Upper lobe of left lung (tissue), 6 donors: Measurements from ENCODE around the gene IGFL4. TPM values are rescaled to one million over a fixed set of nuclear protein-coding genes. Genes with fewer than 3 reads are reported as not detected.

ENCODE experiments used
- ATAC-seq, 2 donors: fragments of 200-7000 bp; cut with Tn5 transposase; one replicate each; pipeline ENCODE4 v1.9.1; 2022; ENCODE audit warnings: mild to moderate bottlenecking in 2 of 2, moderate library complexity in 2 of 2; ENCODE audit not compliant: low FRiP score in 2 of 2
- DNase-seq, 2 donors: peaks; one replicate each; pipeline ENCODE4 v3.0.0-alpha.2; 2019 to 2020
- H3K27ac ChIP-seq, 4 donors: fragments of 200-600 bp; sonication (generic); one replicate each; pipeline ENCODE4 v1.5.1; 2016 to 2019
- H3K27me3 ChIP-seq, 4 donors: fragments of 200-600 bp; sonication (generic); one replicate each; pipeline ENCODE4 v1.5.1; 2017 to 2019
- H3K36me3 ChIP-seq, 4 donors: fragments of 200-600 bp; sonication (generic); one replicate each; pipeline ENCODE4 v1.5.1; 2016 to 2019
- H3K4me1 ChIP-seq, 4 donors: fragments of 200-600 bp; sonication (generic); one replicate each; pipeline ENCODE4 v1.5.1; 2018 to 2019
- H3K4me3 ChIP-seq, 4 donors: fragments of 200-600 bp; sonication (generic); one replicate each; pipeline ENCODE4 v1.5.1; 2017 to 2019; ENCODE audit warnings: mild to moderate bottlenecking in 2 of 4, moderate library complexity in 1 of 4
- H3K9me3 ChIP-seq, 4 donors: fragments of 200-600 bp; sonication (generic); one replicate each; pipeline ENCODE4 v1.5.1; 2018 to 2019
- EP300 ChIP-seq, 4 donors: sonication (generic); formaldehyde crosslinking; IDR thresholded peaks; one replicate each; pipeline ENCODE4 v1.5.1; 2017; ENCODE audit warnings: antibody characterized with exemption in 4 of 4, control low read depth in 2 of 4
- POLR2A ChIP-seq, 4 donors: fragments of 450-650 bp; IDR thresholded peaks; one replicate each; pipeline ENCODE4 v1.5.1; 2016 to 2017; ENCODE audit warnings: antibody characterized with exemption in 4 of 4, mild to moderate bottlenecking in 2 of 4
- POLR2AphosphoS5 ChIP-seq, 2 donors: sonication (generic); formaldehyde crosslinking; IDR thresholded peaks; one replicate each; pipeline ENCODE4 v1.5.1; 2017; ENCODE audit warnings: antibody characterized with exemption in 2 of 2
- WGBS, 2 donors: methylation state at CpG; one replicate each; pipeline ENCODE4 v1.1.5; 2017 to 2018; 5-methylcytosine and 5-hydroxymethylcytosine counted together
- total RNA-seq, 6 donors: library from RNA; depleted of rRNA in 4 of 6; stranded (reverse); fragments of >200 nt in 4 of 6; gene quantifications; one replicate each; pipeline versions ENCODE4 v1.1.0 to v1.2.1, GENCODE V29; 2016 to 2021
- TF ChIP-seq, protein P1 (sequence below), 6 experiments: fragments of 450-650 bp in 4 of 6; fragments of 200-600 bp in 2 of 6; sonication (generic) in 2 of 6; IDR thresholded peaks; one replicate each; pipeline ENCODE4 v1.5.1; 2016 to 2019; ENCODE audit warnings: antibody characterized with exemption in 6 of 6
- donor health status: DM: no; HTN: no; CAD: no; lungs with moderate emphysema.
- donor health status: DM: no; HTN: yes; CAD: no; lungs with severe emphysema.

The IGFL4 gene
- total RNA-seq, 6 donors from 2014 or later, result not detected

DNA sequence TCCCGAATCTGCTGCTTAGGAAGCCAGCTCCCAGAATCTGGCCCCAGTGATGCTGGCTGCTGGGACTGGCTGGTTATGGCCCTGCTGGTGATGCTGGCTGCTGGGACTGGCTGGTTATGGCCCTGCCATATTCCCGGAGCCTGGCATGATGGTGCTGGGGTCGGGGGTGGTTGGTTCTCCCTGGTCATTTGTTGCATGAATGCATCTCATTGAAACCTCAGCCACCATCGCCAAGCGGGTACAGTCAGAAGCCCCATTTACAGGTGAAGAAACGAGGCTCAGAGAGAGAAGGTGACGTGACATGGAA is 20.0 kb downstream of the IGFL4 start:
- TF ChIP-seq EP300 (IDR thresholded peaks at IDR 0.05), result no peak
- TF ChIP-seq POLR2AphosphoS5 (IDR thresholded peaks at IDR 0.05), result no peak
- TF ChIP-seq, protein P1, sequence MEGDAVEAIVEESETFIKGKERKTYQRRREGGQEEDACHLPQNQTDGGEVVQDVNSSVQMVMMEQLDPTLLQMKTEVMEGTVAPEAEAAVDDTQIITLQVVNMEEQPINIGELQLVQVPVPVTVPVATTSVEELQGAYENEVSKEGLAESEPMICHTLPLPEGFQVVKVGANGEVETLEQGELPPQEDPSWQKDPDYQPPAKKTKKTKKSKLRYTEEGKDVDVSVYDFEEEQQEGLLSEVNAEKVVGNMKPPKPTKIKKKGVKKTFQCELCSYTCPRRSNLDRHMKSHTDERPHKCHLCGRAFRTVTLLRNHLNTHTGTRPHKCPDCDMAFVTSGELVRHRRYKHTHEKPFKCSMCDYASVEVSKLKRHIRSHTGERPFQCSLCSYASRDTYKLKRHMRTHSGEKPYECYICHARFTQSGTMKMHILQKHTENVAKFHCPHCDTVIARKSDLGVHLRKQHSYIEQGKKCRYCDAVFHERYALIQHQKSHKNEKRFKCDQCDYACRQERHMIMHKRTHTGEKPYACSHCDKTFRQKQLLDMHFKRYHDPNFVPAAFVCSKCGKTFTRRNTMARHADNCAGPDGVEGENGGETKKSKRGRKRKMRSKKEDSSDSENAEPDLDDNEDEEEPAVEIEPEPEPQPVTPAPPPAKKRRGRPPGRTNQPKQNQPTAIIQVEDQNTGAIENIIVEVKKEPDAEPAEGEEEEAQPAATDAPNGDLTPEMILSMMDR (IDR thresholded peaks at IDR 0.05), result no peak
- no peak for TF ChIP-seq POLR2A (IDR thresholded peaks at IDR 0.05)
- ATAC-seq (no peak), DNase-seq (no peak)
- H3K27me3 ChIP-seq, result peaks cover 0 to 10% (median 5%) of the 10 kb centered on the region in 4 donors
- H3K4me1 ChIP-seq, result peaks cover 5 to 11% (median 7%) of the 10 kb centered on the region in 4 donors
- no peaks in the 10 kb centered on the region for H3K9me3 ChIP-seq
- no peak overlapping the region for H3K27ac ChIP-seq
- H3K36me3 ChIP-seq, result no peaks in the 10 kb centered on the region
- no peak overlapping the region for H3K4me3 ChIP-seq
- WGBS, 2 donors, result 83 to 88% methylated on average over 4 to 7 of the region's 7 CpGs

DNA sequence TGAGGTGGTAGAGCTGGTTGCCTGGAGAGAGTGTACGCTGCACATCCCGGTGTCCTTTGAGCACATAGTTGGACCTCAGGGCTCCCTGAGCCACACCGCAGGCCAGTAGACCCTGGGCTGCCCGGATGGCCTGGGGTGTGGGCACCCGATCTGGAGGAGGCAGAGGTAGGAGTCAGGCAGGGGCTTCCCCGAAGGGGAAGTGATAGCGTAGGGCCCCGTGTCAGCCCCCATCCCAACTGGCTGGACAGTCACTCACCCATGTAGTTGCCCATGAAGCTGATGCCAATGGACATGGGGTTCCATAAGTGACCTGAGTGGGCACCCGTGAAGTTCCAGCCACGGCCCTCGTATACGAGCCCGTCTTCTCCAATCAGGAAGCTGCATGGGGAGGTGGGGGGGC is 21.5 kb downstream of the IGFL4 start:
- TF ChIP-seq POLR2AphosphoS5 (IDR thresholded peaks at IDR 0.05) (no peak), EP300 (IDR thresholded peaks at IDR 0.05) (no peak), POLR2A (IDR thresholded peaks at IDR 0.05) (no peak)
- TF ChIP-seq, protein P1 (IDR thresholded peaks at IDR 0.05), result no peak
- no peak overlapping the region for H3K4me3 ChIP-seq
- H3K36me3 ChIP-seq, result no peaks in the 10 kb centered on the region
- ATAC-seq, result no peak
- DNase-seq, result no peak
- WGBS, 2 donors, result 90 to 100% methylated on average over 8 to 13 of the region's 13 CpGs
- H3K4me1 ChIP-seq, result peaks cover 18 to 26% (median 21%) of the 10 kb centered on the region in 4 donors
- no peak overlapping the region for H3K27ac ChIP-seq
- H3K9me3 ChIP-seq, result no peaks in the 10 kb centered on the region
- peaks cover 0 to 15% (median 7%) of the 10 kb centered on the region in 4 donors for H3K27me3 ChIP-seq

DNA sequence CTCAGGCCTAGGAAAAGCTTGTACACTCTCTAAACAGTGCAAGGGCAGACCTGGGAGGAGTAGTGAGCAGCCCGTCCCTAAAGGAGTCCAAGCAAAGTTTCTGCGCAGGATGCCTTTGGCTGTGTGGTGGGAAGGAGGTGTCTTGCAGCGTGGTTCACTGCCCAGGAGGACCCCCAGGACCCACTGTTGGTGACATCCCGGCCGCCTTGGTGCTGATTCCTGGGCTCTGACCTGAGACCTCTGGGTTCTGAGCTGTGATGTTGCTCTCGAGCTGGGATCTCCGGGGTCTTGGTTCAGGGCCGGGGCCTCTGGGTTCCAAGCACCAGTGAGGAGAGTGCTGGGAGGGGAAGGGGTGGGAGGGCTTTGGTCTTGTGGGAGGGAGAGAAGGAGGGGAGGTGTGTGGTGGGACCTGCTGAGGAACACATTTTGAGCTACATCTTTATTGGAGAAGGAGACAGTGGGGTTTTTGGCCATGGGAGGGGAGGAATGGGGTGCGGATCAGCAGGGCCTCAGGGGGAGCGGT is 22.0 kb downstream of the IGFL4 start:
- DNase-seq (no peak), ATAC-seq (no peak)
- TF ChIP-seq POLR2AphosphoS5 (IDR thresholded peaks at IDR 0.05), result no peak
- peaks cover 18 to 27% (median 22%) of the 10 kb centered on the region in 4 donors for H3K4me1 ChIP-seq
- H3K9me3 ChIP-seq, result no peaks in the 10 kb centered on the region
- H3K36me3 ChIP-seq, result no peaks in the 10 kb centered on the region
- 97 to 98% methylated on average over 7 to 10 of the region's 10 CpGs for WGBS, 2 donors
- no peak overlapping the region for H3K27ac ChIP-seq
- H3K4me3 ChIP-seq, result no peak overlapping the region
- H3K27me3 ChIP-seq, result peaks cover 0 to 15% (median 6%) of the 10 kb centered on the region in 4 donors

DNA sequence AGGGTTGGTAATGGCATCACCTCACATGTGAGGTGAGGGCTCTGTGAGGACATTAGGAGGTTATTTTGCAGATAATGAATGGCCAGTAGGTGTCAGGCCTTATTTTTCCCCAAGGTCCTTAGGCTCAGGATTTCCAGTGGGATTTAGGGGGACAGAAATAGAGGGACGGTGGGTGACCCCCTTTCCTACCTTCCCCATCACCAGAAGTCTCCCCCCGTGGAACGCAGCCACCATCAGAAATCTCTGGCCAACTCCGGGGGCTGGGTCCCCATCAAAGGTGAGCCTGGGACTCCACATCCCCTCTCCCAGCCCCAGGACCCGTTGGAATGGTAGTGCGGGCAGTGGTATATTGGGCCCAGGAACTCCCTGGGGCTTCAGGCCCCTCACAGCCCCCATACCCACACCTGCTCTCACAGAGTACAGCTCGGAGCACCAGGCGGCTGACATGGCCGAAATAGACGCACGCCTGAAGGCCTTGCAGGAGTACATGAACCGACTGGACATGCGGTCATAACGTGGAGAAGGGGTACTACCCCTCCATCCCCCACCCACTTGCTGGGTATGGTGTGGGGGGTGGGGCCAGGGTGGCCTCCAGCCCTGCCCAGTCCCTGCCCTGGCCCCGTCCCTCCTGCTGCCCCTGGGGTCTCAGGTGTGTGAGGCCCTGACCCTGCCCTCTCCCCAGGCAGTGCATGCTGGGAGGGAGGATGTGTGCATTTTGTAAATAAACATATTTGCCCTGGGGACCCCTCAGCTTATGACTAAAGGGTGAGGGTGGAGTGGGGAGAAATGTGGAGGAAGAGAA is 22.7 kb downstream of the IGFL4 start:
- no peak for DNase-seq
- Histone ChIP-seq H3K27ac (no peak overlapping the region), H3K9me3 (no peaks in the 10 kb centered on the region), H3K36me3 (no peaks in the 10 kb centered on the region), H3K27me3 (peaks cover 0 to 12% (median 4%) of the 10 kb centered on the region in 4 donors), H3K4me3 (no peak overlapping the region), H3K4me1 (peaks cover 18 to 27% (median 22%) of the 10 kb centered on the region in 4 donors)
- no peak for ATAC-seq
- TF ChIP-seq POLR2A (IDR thresholded peaks at IDR 0.05), result no peak
- no peak for TF ChIP-seq EP300 (IDR thresholded peaks at IDR 0.05)
- TF ChIP-seq, protein P1 (IDR thresholded peaks at IDR 0.05), result no peak
- TF ChIP-seq POLR2AphosphoS5 (IDR thresholded peaks at IDR 0.05), result no peak
- 93 to 96% methylated on average over 4 to 15 of the region's 15 CpGs for WGBS, 2 donors

DNA sequence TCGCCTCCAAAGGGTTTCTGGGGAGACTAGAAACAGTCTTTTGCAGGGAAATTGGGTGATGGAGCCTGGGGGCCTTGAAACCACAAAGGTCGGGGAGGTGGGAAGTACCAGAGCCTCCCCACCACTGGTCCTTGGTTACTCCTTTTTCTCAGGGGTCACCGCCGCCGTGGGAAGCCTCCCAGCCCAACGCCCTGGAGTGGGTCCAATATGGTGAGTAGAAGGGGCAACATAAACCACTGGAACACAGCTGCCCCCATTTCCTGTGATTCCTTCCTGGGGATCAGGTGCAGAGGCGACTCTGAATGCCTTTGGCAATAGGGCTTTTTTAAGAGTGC is 23.7 kb downstream of the IGFL4 start:
- ATAC-seq (no peak), DNase-seq (no peak)
- H3K9me3 ChIP-seq, result no peaks in the 10 kb centered on the region
- peak overlapping the region in 2 of 4 donors; percentile 65 to 67 for H3K4me3 ChIP-seq
- H3K27ac ChIP-seq, result peak overlapping the region in 1 of 4 donors; percentile 84
- H3K36me3 ChIP-seq, result no peaks in the 10 kb centered on the region
- peaks cover 18 to 27% (median 22%) of the 10 kb centered on the region in 4 donors for H3K4me1 ChIP-seq
- peaks cover 0 to 5% (median 2%) of the 10 kb centered on the region in 4 donors for H3K27me3 ChIP-seq
- 41 to 100% methylated on average over 1 to 7 of the region's 7 CpGs for WGBS, 2 donors
- TF ChIP-seq, protein P1 (IDR thresholded peaks at IDR 0.05), result peak in 1 of 6 experiments; percentile 15
- TF ChIP-seq POLR2A (IDR thresholded peaks at IDR 0.05) (no peak), EP300 (IDR thresholded peaks at IDR 0.05) (no peak), POLR2AphosphoS5 (IDR thresholded peaks at IDR 0.05) (no peak)
